RWPE1 (cell line): ENCODE data around the gene CCDC197.
A peak's percentile ranks its signal among the peaks of the same experiment; 100 is the strongest.

Experiments used
- CTCF ChIA-PET: fragments of 350-600 bp; sonication (Branson Sonifier 250); formaldehyde crosslinking; extraction: SDS; loops from one replicate; lab custom pipeline; 2021; lab: Yijun Ruan, JAX
- POLR2A ChIA-PET: fragments of 400-600 bp; formaldehyde crosslinking; extraction: SDS; loops from one replicate; lab custom pipeline; 2020; ENCODE audit warnings: antibody characterized with exemption; ENCODE audit not compliant: low non-redundant PET; lab: Yijun Ruan, JAX
- DNase-seq: peaks from one replicate; pipeline ENCODE4 v3.0.0; 2012; ENCODE audit warnings: low spot score
- H3K27ac ChIP-seq: fragments of 450-650 bp; 2 replicates; pipeline ENCODE4 v1.5.1; 2017
- CTCF ChIP-seq: fragments of 450-650 bp; conservative IDR thresholded peaks from 2 replicates; pipeline ENCODE4 v1.5.1; 2017; ENCODE audit warnings: low read depth, mild to moderate bottlenecking

CCDC197 gene

GRCh38 chr14:93965946-93966474 lies 31.1 kb upstream of the CCDC197 start:
- no peak for DNase-seq

GRCh38 chr14:93967637-93968250 lies 29.4 kb upstream of the CCDC197 start:
- ChIA-PET CTCF (interaction anchor here (0.7 to 4.0 kb wide), 2 partner anchors 19 to 28 kb away, joined by 4 to 24 read pairs; no protein-coding TSS in a partner anchor), POLR2A (no interaction called here)
- no peak overlapping the region for H3K27ac ChIP-seq
- no peak for DNase-seq
- no peak for TF ChIP-seq CTCF

More at GRCh38 chr14:93965946-93966474, 31.1 kb upstream of the CCDC197 start:
- no peak for TF ChIP-seq CTCF
- CTCF ChIA-PET, result interaction anchor here (0.6 to 4.0 kb wide), 2 partner anchors 13 to 26 kb away, joined by 5 to 24 read pairs; no protein-coding TSS in a partner anchor
- POLR2A ChIA-PET, result no interaction called here
- H3K27ac ChIP-seq, result peak overlapping the region; percentile 66

- ChIA-PET POLR2A (no interaction called here), CTCF (interaction anchor here (2.3 to 4.0 kb wide), 2 partner anchors 29 to 30 kb away, joined by 21 to 24 read pairs; no protein-coding TSS in a partner anchor)
- no peak for TF ChIP-seq CTCF
- DNase-seq, result no peak
- no peak overlapping the region for H3K27ac ChIP-seq
Measured at GRCh38 chr14:93969082-93969828, 27.8 kb upstream of the CCDC197 start.

GRCh38 chr14:93970585-93970964 lies 26.5 kb upstream of the CCDC197 start:
- peak; percentile 38 for DNase-seq
- CTCF ChIA-PET, result interaction anchor here (0.6 to 2.3 kb wide), 10 partner anchors 12 to 166 kb away, joined by 3 to 21 read pairs (median 4); no protein-coding TSS in a partner anchor

GRCh38 chr14:93970965-93971634 lies 26.0 kb upstream of the CCDC197 start:
- POLR2A ChIA-PET, result no interaction called here
- DNase-seq, result no peak
- TF ChIP-seq CTCF, result no peak; the same call in 1 of the 2 replicates
- no peak overlapping the region for H3K27ac ChIP-seq
- CTCF ChIA-PET, result interaction anchor here (0.7 to 2.3 kb wide), 8 partner anchors 11 to 166 kb away, joined by 3 to 21 read pairs (median 4); no protein-coding TSS in a partner anchor

More at GRCh38 chr14:93970585-93970964, 26.5 kb upstream of the CCDC197 start:
- H3K27ac ChIP-seq, result no peak overlapping the region
- POLR2A ChIA-PET, result no interaction called here
- TF ChIP-seq CTCF, result peak; percentile 37

GRCh38 chr14:93971635-93972027 lies 25.5 kb upstream of the CCDC197 start:
- POLR2A ChIA-PET, result no interaction called here
- no peak for DNase-seq
- CTCF ChIA-PET, result interaction anchor here (1.6 to 2.3 kb wide), 3 partner anchors 11 to 34 kb away, joined by 5 to 21 read pairs (median 11); no protein-coding TSS in a partner anchor
- H3K27ac ChIP-seq, result no peak overlapping the region
- no peak for TF ChIP-seq CTCF
